Astrocyte (in vitro differentiated cells and primary cell): Measurements from ENCODE around the gene ARFGEF2.

ENCODE experiments used
- EZH2 ChIP-seq: IDR thresholded peaks from 2 replicates; pipeline ENCODE4 v1.6.1; 2012; ENCODE audit warnings: mild to moderate bottlenecking, low read length, inconsistent platforms; ENCODE audit not compliant: insufficient read depth
- TF ChIP-seq, protein P1 (sequence below): IDR thresholded peaks from 2 replicates; pipeline ENCODE4 v1.5.1; 2011; ENCODE audit warnings: low read depth, mild to moderate bottlenecking, inconsistent platforms, low read length, moderate library complexity; ENCODE audit not compliant: insufficient read depth

DNA sequence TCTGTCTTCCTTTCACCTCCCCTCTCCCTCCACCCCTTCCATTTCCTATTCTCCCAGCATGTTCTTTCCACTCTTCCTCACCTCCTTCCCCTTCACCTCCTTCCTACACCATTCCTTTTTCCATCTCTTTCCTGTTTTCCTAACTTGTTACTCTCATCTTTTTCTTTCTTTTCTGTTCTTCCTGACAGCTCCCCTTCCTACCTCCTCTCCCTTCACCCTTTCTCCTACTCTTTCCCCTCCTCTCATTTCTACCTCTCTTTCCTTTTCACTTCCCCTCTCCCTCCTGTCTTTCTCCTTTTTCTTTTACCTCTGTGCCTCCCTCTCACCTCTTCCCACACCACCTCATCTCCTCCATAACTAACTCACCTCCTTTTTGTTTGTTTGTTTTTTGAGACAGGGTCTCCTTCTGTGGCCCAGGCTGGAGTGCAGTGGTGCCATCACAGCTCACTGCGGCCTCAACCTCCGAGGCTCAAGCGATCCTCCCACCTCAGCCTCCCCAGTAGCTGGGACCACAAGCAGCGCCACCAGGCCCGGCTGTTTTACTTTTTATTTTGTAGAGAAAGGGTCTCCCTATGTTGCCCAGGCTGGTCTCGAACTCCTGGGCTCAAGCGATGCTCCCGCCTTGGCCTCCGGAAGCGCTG, 864 bp upstream of the ARFGEF2 start:
- TF ChIP-seq EZH2, result no peak
- TF ChIP-seq, protein P1, sequence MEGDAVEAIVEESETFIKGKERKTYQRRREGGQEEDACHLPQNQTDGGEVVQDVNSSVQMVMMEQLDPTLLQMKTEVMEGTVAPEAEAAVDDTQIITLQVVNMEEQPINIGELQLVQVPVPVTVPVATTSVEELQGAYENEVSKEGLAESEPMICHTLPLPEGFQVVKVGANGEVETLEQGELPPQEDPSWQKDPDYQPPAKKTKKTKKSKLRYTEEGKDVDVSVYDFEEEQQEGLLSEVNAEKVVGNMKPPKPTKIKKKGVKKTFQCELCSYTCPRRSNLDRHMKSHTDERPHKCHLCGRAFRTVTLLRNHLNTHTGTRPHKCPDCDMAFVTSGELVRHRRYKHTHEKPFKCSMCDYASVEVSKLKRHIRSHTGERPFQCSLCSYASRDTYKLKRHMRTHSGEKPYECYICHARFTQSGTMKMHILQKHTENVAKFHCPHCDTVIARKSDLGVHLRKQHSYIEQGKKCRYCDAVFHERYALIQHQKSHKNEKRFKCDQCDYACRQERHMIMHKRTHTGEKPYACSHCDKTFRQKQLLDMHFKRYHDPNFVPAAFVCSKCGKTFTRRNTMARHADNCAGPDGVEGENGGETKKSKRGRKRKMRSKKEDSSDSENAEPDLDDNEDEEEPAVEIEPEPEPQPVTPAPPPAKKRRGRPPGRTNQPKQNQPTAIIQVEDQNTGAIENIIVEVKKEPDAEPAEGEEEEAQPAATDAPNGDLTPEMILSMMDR, result no peak
